ENCODE results near the gene CIB1.
A peak's percentile ranks its signal among the peaks of the same experiment; 100 is the strongest.

Gene CIB1

DNA sequence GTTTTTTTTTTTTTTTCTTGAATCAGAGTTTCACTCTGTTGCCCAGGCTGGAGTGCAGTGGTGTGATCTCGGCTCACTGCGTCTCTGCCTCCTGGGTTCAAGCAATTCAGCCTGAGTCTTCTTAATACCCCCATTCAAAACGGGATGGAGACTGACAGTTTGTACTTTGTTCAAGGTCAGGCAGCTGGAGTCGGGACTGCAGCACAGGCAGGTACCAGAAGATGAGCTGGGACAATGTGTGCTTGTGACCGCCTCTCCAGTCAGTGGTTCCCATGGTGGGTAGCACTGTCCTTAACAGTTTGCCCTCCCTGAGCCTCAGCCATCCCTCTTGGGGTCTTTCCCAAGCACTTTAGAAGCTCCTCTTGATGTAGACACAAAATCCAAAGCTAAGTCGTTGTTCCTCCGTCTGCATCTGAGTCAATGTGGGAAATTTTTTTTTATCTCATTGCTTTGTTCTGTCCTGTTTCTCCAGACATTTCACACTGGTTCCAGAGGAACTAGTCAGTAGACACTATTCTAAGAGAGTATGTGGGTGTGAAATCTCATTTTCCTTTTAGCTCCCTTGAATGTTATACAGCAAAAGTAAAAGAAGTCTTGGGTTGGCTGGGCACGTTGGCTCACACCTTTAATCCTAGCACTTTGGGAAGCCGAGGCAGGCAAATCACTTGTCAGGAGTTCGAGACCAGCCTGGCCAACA is 10.3 kb upstream of the CIB1 start:
- no peak for DNase-seq
- Histone ChIP-seq H3K9me3 (ENCODE audit: control insufficient read depth, low read length) (no peaks in the 10 kb centered on the region), H3K27ac (ENCODE audit: insufficient read depth, low read length, poor library complexity, severe bottlenecking) (no peak overlapping the region), H3K27me3 (replicated peaks; ENCODE audit: control insufficient read depth, insufficient read depth, low read length, poor library complexity, severe bottlenecking) (no peaks in the 10 kb centered on the region), H3K4me3 (ENCODE audit: insufficient read depth, low read depth, low read length, poor library complexity, severe bottlenecking) (no peak overlapping the region), H3K36me3 (ENCODE audit: control insufficient read depth, insufficient read depth, low read length) (no peaks in the 10 kb centered on the region), H3K4me1 (ENCODE audit: control insufficient read depth, insufficient read depth, low read length, poor library complexity, severe bottlenecking) (peaks cover under 1% of the 10 kb centered on the region)

DNA sequence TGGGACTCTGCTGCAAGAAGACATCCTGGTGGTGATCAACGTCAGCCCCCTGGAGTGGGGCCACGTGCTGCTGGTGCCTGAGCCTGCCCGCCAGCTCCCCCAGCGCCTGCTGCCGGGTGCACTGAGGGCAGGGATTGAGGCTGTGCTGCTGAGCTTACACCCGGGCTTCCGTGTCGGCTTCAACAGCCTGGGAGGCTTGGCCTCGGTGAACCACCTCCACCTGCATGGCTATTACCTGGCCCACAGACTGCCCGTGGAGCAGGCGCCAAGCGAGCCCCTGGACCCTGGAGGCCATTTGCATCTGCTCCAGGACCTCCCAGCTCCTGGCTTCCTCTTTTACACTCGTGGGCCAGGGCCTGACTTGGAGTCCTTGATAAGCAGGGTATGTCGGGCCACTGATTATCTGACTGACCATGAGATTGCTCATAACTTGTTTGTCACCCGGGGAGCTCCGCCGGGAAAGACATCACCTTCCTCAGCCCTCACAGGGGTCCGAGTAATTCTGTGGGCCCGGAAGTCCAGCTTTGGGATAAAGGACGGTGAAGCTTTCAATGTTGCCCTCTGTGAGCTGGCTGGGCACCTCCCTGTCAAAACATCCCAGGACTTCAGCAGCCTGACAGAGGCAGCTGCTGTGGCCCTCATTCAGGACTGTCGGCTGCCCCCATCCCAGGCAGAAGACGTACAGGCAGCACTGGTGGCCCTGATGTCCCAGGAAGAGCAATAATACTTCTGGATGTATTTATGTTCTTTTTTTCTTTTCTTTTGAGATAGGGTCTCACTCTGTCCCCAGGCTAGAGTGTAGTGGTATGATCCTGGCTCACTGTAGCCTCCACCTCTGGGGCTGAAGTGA is 7.8 kb upstream of the CIB1 start:
- H3K9me3 ChIP-seq (ENCODE audit: control insufficient read depth, low read length), result no peaks in the 10 kb centered on the region
- no peak overlapping the region for H3K27ac ChIP-seq (ENCODE audit: insufficient read depth, low read length, poor library complexity, severe bottlenecking)
- DNase-seq, result no peak
- no peaks in the 10 kb centered on the region for H3K27me3 ChIP-seq (replicated peaks; ENCODE audit: control insufficient read depth, insufficient read depth, low read length, poor library complexity, severe bottlenecking)
- H3K4me3 ChIP-seq (ENCODE audit: insufficient read depth, low read depth, low read length, poor library complexity, severe bottlenecking), result no peak overlapping the region
- H3K4me1 ChIP-seq (ENCODE audit: control insufficient read depth, insufficient read depth, low read length, poor library complexity, severe bottlenecking), result no peaks in the 10 kb centered on the region
- no peaks in the 10 kb centered on the region for H3K36me3 ChIP-seq (ENCODE audit: control insufficient read depth, insufficient read depth, low read length)

DNA sequence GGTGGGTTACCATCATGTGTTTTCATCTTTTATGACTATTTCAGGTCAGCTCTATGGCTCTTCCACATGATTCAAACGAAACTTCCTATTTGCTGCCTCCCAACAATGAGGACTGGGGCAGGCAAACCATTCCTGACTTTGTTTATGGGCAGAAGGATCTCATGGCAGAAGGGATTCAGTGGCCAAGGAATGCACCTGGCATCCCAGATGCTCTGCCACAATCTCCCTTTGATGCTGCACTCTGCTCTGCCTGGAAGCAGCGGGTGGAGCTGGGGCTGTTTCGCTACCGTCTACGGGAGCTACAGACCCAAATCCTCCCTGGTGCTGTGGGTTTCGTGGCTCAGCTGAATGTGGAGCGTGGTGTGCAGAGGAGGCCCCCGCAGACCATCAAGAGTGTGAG is 7.1 kb upstream of the CIB1 start:
- H3K36me3 ChIP-seq (ENCODE audit: control insufficient read depth, insufficient read depth, low read length), result no peaks in the 10 kb centered on the region
- H3K4me1 ChIP-seq (ENCODE audit: control insufficient read depth, insufficient read depth, low read length, poor library complexity, severe bottlenecking), result no peaks in the 10 kb centered on the region
- no peak overlapping the region for H3K4me3 ChIP-seq (ENCODE audit: insufficient read depth, low read depth, low read length, poor library complexity, severe bottlenecking)
- no peaks in the 10 kb centered on the region for H3K27me3 ChIP-seq (replicated peaks; ENCODE audit: control insufficient read depth, insufficient read depth, low read length, poor library complexity, severe bottlenecking)
- no peaks in the 10 kb centered on the region for H3K9me3 ChIP-seq (ENCODE audit: control insufficient read depth, low read length)
- H3K27ac ChIP-seq (ENCODE audit: insufficient read depth, low read length, poor library complexity, severe bottlenecking), result no peak overlapping the region
- DNase-seq, result no peak

DNA sequence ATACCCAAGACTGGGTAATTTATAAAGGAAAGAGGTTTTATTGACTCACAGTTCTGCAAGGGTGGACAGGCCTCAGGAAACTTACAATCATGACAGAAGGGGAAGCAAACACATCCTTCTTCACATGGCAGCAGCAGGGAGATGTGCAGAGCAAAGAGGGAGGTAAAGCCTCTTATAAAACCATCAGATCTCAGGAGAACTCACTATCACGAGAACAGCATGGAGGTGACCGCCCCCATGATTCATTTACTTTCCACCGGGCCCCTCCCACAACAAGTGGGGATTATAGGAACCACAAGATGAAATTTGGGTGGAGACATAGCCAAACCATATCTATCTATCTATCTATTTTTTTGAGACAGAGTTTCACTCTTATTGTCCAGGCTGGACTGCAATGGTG is 5.6 kb upstream of the CIB1 start:
- Histone ChIP-seq H3K27ac (ENCODE audit: insufficient read depth, low read length, poor library complexity, severe bottlenecking) (no peak overlapping the region), H3K9me3 (ENCODE audit: control insufficient read depth, low read length) (no peaks in the 10 kb centered on the region), H3K4me1 (ENCODE audit: control insufficient read depth, insufficient read depth, low read length, poor library complexity, severe bottlenecking) (peaks cover 7% of the 10 kb centered on the region), H3K4me3 (ENCODE audit: insufficient read depth, low read depth, low read length, poor library complexity, severe bottlenecking) (no peak overlapping the region), H3K27me3 (replicated peaks; ENCODE audit: control insufficient read depth, insufficient read depth, low read length, poor library complexity, severe bottlenecking) (no peaks in the 10 kb centered on the region), H3K36me3 (ENCODE audit: control insufficient read depth, insufficient read depth, low read length) (no peaks in the 10 kb centered on the region)
- DNase-seq, result no peak

DNA sequence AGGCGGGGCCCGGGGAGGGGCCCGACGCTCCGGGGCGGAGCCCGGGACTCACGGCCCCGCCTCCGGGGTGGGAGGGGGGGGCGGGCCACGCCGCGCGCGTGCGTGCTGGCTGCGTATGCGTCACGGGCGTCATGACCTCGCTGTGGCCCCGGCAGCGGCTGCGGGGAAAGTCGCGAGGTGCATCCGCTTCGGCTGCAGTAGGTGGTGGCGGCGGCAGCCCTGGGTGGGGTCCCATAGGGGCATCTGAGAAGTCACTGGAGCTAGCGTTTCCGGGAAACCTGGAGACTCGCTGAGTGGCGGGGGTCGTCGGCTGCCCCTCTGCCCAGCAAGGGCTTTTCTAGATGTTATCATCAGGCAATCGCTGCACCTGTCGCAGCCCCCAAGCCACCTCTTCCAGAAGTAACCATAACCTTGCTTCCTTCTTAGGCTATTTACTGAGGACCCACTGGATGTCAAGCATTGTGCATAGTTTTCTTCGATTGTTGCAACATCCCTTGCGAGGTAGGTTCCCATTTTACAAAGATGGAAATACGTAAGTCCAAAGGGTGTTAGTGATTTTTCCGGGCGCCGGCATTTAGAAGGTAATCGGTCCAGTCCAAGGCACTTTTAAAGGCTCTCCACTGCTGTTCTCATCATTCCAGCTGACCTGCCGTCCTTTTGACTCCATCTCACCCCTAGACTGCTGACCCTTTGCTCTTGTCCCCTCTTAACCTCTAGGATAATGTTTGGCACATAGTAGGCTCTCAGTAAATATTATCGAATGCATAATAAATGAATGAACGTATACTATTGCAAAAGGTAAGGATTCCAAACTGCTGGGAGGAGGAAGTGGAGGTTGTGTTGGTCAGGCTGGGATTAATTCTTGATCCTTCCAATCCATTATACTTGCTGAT is 601 bp upstream of the CIB1 start, which contains the start of gene GDPGP1:
TSS of gene GDPGP1 (plus strand) at position 114 of the 893 bp plus-strand sequence. CDS start 6,700 bp downstream, outside the sequence.
- DNase-seq, result no peak
- H3K4me1 ChIP-seq (ENCODE audit: control insufficient read depth, insufficient read depth, low read length, poor library complexity, severe bottlenecking), result peaks cover 45% of the 10 kb centered on the region
- peaks cover 7% of the 10 kb centered on the region for H3K36me3 ChIP-seq (ENCODE audit: control insufficient read depth, insufficient read depth, low read length)

DNA sequence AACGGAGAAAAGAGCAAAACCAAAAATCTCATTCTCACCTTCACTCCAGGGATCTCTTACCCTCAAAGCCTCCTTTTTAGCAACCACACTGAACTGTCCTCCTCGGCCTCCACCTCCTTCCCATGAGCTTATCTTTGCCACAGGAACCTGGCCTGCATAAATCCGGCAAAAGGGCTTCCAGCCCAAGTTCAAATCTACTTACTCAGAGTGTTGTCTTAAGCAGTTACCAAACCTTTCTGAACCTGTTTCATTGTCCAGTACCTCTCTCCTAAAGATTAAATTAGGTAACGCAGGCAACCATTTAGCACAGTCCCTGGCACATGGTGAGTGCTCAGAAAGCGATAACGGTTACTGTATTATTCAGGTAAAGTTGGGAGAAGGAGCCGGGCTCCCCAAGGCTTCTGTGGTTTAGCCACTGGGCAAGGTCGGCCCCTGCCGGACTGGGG is 777 bp downstream of the CIB1 start:
- peaks cover 20% of the 10 kb centered on the region for H3K36me3 ChIP-seq (ENCODE audit: control insufficient read depth, insufficient read depth, low read length)
- H3K4me3 ChIP-seq (ENCODE audit: insufficient read depth, low read depth, low read length, poor library complexity, severe bottlenecking), result peak overlapping the region; percentile 77
- no peaks in the 10 kb centered on the region for H3K9me3 ChIP-seq (ENCODE audit: control insufficient read depth, low read length)
- H3K27ac ChIP-seq (ENCODE audit: insufficient read depth, low read length, poor library complexity, severe bottlenecking), result peak overlapping the region; percentile 96
- peaks cover 45% of the 10 kb centered on the region for H3K4me1 ChIP-seq (ENCODE audit: control insufficient read depth, insufficient read depth, low read length, poor library complexity, severe bottlenecking)
- DNase-seq, result no peak
- H3K27me3 ChIP-seq (replicated peaks; ENCODE audit: control insufficient read depth, insufficient read depth, low read length, poor library complexity, severe bottlenecking), result no peaks in the 10 kb centered on the region

More for the DNA sequence above, 601 bp upstream of the CIB1 start, which contains the start of gene GDPGP1:
- no peaks in the 10 kb centered on the region for H3K27me3 ChIP-seq (replicated peaks; ENCODE audit: control insufficient read depth, insufficient read depth, low read length, poor library complexity, severe bottlenecking)
- H3K4me3 ChIP-seq (ENCODE audit: insufficient read depth, low read depth, low read length, poor library complexity, severe bottlenecking), result peak within 1 kb of the TSS; percentile 77
- peak within 1 kb of the TSS; percentile 96 for H3K27ac ChIP-seq (ENCODE audit: insufficient read depth, low read length, poor library complexity, severe bottlenecking)
- H3K9me3 ChIP-seq (ENCODE audit: control insufficient read depth, low read length), result no peaks in the 10 kb centered on the region

DNA sequence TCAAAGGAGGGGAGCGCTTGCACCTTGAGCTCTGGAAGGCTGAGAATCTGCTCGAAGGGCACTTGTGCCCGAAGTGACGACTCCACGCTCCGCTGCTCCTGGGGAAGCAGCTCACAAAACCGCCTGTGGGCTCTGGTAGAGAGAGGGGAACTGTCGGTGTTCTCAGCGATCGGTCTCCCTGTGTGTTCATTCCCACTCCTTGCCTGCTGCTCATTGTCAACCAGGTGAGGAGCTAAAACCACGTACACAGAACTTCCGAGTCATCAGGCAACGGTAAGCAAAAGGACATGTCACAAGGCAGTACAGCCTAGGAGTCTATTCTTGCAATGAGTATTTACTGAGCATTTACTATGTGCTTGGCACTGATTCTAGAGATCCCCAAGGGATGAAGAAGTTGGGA is 1.5 kb downstream of the CIB1 start:
- H3K27ac ChIP-seq (ENCODE audit: insufficient read depth, low read length, poor library complexity, severe bottlenecking), result peak overlapping the region; percentile 96
- no peaks in the 10 kb centered on the region for H3K27me3 ChIP-seq (replicated peaks; ENCODE audit: control insufficient read depth, insufficient read depth, low read length, poor library complexity, severe bottlenecking)
- H3K36me3 ChIP-seq (ENCODE audit: control insufficient read depth, insufficient read depth, low read length), result peaks cover 26% of the 10 kb centered on the region
- no peak for DNase-seq
- peaks cover 45% of the 10 kb centered on the region for H3K4me1 ChIP-seq (ENCODE audit: control insufficient read depth, insufficient read depth, low read length, poor library complexity, severe bottlenecking)
- no peaks in the 10 kb centered on the region for H3K9me3 ChIP-seq (ENCODE audit: control insufficient read depth, low read length)
- peak overlapping the region; percentile 77 for H3K4me3 ChIP-seq (ENCODE audit: insufficient read depth, low read depth, low read length, poor library complexity, severe bottlenecking)

DNA sequence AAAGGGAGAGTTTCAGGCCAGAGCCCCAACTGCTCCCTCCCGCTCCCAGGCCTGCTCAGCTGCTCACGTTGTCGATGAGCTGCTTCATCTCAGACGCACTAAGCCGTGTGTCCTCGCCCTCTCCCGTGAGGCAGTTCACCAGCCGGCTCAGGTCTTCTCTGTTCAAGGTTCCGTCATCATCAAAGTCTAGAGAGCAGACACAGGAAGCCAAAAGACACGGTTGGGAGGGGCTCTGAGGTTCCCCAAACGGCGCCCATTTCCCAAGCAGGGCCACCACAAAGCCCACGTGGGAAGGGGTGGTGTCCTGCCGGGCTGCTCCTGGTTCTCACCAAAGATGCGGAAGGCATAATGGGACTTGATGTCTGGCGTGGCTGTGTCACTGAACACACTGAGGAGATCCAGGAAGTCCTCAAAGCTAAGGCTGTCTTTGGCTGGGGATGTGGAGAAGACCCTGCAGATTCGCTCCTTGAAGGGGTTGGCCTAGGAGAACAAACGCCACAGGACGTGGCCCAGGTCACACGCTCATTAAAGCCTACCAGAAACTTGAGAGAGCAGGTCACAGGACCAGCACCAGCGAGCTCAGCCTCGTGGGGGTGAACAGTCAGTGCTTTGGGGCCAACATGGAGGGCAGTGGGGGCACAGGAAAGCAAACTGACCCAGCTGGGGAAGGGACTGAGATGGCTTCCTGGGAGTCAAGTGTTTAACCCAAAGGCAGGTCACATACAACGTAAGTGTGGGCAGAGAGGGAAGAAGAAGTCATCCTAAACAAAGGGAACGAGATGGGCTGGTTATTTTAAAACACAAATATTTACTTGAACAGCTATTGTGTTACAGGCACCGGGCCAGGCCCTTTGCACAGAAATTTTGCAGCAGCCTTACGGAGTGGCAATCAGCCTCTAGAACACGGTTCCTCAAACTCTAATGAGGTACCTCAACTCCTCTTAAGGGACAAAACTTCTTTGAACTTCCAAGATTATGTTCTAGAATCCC is 2.4 kb downstream of the CIB1 start:
- H3K36me3 ChIP-seq (ENCODE audit: control insufficient read depth, insufficient read depth, low read length), result peaks cover 26% of the 10 kb centered on the region
- no peaks in the 10 kb centered on the region for H3K9me3 ChIP-seq (ENCODE audit: control insufficient read depth, low read length)
- peak overlapping the region; percentile 77 for H3K4me3 ChIP-seq (ENCODE audit: insufficient read depth, low read depth, low read length, poor library complexity, severe bottlenecking)
- H3K27ac ChIP-seq (ENCODE audit: insufficient read depth, low read length, poor library complexity, severe bottlenecking), result peak overlapping the region; percentile 96
- H3K4me1 ChIP-seq (ENCODE audit: control insufficient read depth, insufficient read depth, low read length, poor library complexity, severe bottlenecking), result peaks cover 45% of the 10 kb centered on the region
- no peaks in the 10 kb centered on the region for H3K27me3 ChIP-seq (replicated peaks; ENCODE audit: control insufficient read depth, insufficient read depth, low read length, poor library complexity, severe bottlenecking)
- DNase-seq, result peak; percentile 82 to 86 (median 83)

DNA sequence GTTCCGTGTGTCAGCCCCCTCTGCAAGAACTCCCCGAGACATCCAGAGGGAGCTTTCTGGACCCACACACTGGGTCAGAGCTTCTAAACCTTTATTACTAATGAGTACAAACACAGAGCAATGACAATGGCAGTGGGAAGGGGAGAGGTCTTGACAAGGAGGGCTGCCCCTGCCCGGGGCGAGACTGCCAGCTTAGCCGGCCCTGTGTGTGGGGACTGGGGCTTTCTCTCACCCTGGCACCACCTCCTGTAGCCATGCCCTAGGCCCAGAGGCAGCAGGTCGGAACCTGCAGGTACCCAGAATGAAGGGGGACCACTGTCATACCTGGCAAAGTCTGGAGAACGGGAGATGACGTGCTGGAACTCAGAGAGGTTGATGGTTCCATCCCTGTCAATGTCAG is 3.1 kb downstream of the CIB1 start:
- H3K4me3 ChIP-seq (ENCODE audit: insufficient read depth, low read depth, low read length, poor library complexity, severe bottlenecking), result peak overlapping the region; percentile 8

More for the DNA sequence above, 3.1 kb downstream of the CIB1 start:
- Histone ChIP-seq H3K27me3 (replicated peaks; ENCODE audit: control insufficient read depth, insufficient read depth, low read length, poor library complexity, severe bottlenecking) (no peaks in the 10 kb centered on the region), H3K9me3 (ENCODE audit: control insufficient read depth, low read length) (no peaks in the 10 kb centered on the region), H3K36me3 (ENCODE audit: control insufficient read depth, insufficient read depth, low read length) (peaks cover 29% of the 10 kb centered on the region), H3K27ac (ENCODE audit: insufficient read depth, low read length, poor library complexity, severe bottlenecking) (peak overlapping the region; percentile 96), H3K4me1 (ENCODE audit: control insufficient read depth, insufficient read depth, low read length, poor library complexity, severe bottlenecking) (peaks cover 45% of the 10 kb centered on the region)
- DNase-seq, result no peak
